AG04449 (cell line): ENCODE data around the gene RASL11B.

ENCODE experiments used
- CTCF ChIA-PET: fragments of 350-600 bp; formaldehyde crosslinking; extraction: SDS; loops from one replicate; lab custom pipeline; 2021; ENCODE audit warnings: antibody characterized with exemption; lab: Yijun Ruan, JAX
- POLR2A ChIA-PET: fragments of 400-600, 350-600 bp; formaldehyde crosslinking; extraction: SDS; loops from one replicate; lab custom pipeline; 2020; ENCODE audit warnings: antibody characterized with exemption, inconsistent platforms; lab: Yijun Ruan, JAX
- DNase-seq: peaks from one replicate; pipeline ENCODE4 v3.0.0-alpha.2; 2010; ENCODE audit warnings: low read depth, low spot score
- H3K4me3 ChIP-seq: 2 replicates; pipeline ENCODE4 v1.5.1; 2011; ENCODE audit warnings: low read depth, mild to moderate bottlenecking, control low read depth, low read length
- CTCF ChIP-seq: IDR thresholded peaks from one replicate; pipeline ENCODE4 v1.5.1; 2011; ENCODE audit warnings: mild to moderate bottlenecking, moderate library complexity, low read length, control low read depth, inconsistent platforms; ENCODE audit not compliant: insufficient read depth; ENCODE audit errors: missing control alignments

The RASL11B gene

DNA sequence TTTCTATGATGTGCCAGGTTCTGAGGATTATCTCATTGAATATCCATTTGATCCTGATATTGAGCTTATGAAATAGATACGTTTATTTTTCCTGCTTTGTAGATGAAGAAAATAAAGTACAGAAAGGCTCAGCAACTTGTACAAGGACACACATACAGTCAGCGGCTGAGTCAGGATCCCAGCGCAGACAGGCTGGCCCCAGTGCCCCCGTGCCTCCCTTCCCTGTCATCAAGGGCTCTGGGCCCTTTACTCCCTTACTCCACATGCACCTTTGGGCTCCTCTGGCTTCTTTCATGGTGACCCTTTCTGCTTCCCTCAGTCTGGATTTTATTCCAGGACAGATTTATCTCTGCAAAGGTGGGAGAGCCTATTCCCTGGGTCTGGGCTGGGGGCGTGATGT is 12.8 kb downstream of the RASL11B start:
- no peak overlapping the region for H3K4me3 ChIP-seq
- no peak for TF ChIP-seq CTCF
- DNase-seq: no peak
- CTCF ChIA-PET: no interaction called here
- POLR2A ChIA-PET: no interaction called here

DNA sequence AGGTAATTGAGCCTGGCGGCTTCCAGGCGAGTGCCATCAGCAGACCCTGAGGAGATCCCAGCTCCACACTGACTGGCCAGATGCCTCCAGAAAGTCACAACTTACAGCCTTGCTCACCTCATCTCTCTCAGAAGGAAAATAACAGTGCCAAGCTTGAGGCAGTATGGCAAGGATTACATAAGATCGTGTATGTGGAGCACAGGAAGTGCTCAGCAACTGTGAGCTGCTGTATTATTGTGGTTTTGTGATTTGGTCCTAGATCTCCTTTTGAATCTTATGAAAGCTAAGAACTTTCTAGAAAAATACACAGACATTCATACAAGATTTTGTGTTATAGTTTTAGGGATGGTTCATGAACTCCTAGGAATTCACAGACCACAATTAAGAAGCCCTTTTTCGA is 14.0 kb downstream of the RASL11B start:
- CTCF ChIA-PET: no interaction called here
- H3K4me3 ChIP-seq: no peak overlapping the region
- no peak for DNase-seq
- POLR2A ChIA-PET: no interaction called here
- no peak for TF ChIP-seq CTCF

GRCh38 chr4:52877036-52877435 is 14.9 kb downstream of the RASL11B start:
- POLR2A ChIA-PET: no interaction called here

GRCh38 chr4:52877694-52878093 is 15.6 kb downstream of the RASL11B start:
- TF ChIP-seq CTCF: no peak
- CTCF ChIA-PET: interaction anchor here (1.5 kb wide), 1 partner anchor 34 kb away, joined by 3 read pairs; no protein-coding TSS in a partner anchor
- no peak overlapping the region for H3K4me3 ChIP-seq
- POLR2A ChIA-PET: no interaction called here
- no peak for DNase-seq

More at GRCh38 chr4:52877036-52877435, 14.9 kb downstream of the RASL11B start:
- CTCF ChIA-PET: interaction anchor here (1.5 kb wide), 1 partner anchor 35 kb away, joined by 3 read pairs; no protein-coding TSS in a partner anchor
- no peak overlapping the region for H3K4me3 ChIP-seq
- no peak for TF ChIP-seq CTCF
- DNase-seq: no peak

DNA sequence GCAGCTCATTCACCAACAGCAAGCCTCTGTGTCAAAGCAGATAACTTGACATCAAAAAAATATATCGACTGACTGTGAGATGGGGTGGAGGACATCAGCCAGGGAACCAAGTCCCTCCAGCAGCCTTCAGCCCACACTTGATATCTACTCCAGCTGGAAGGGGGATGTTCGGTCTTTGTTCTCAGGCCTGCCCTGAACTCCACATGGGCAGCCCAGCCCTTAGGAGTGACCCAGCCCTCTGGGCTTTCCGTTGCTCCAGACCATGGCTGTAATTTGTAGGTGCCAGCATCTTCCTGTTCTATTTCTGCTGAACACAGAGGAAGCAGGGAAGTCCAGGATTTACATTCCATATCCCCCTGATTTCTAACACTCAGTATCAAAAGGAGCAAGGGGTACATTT is 17.4 kb downstream of the RASL11B start:
- CTCF ChIA-PET: no interaction called here
- no peak for TF ChIP-seq CTCF
- H3K4me3 ChIP-seq: no peak overlapping the region
- no peak for DNase-seq
- POLR2A ChIA-PET: no interaction called here

DNA sequence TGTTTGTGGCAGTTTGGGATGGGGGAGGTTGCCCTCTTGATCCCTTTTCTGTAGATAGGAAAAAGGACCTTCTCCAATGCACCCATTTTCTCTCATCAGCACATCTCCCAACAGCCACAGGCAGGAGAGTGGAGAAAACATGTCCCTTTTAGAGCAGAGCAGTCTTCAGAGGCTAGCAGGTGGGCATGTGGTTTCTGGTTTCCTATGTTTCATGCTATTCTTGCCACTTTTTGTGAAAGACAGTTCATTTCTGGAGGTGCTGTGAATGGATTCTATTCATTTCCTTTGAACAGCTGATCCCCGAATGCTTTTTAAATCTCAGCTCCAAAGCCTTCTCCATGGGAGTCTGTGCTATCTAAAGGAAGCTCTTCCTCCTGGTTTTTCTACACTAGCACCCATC is 18.9 kb downstream of the RASL11B start:
- ChIA-PET CTCF (interaction anchor here (0.8 kb wide), 1 partner anchor 11 kb away, joined by 3 read pairs; no protein-coding TSS in a partner anchor), POLR2A (no interaction called here)
- no peak for TF ChIP-seq CTCF
- no peak for DNase-seq
- no peak overlapping the region for H3K4me3 ChIP-seq
